ENCODE data around the gene DNAJC1. TPM values are rescaled to one million over a fixed set of nuclear protein-coding genes. Genes with fewer than 3 reads are reported as not detected.

The DNAJC1 gene
- total RNA-seq = 78.6 and 107 TPM in 2 replicates

GRCh38 chr10:22003177-22003963, at the start of gene DNAJC1:
Gene DNAJC1 (minus strand): TSS chr10:22003730. CDS start chr10:22003434, 296 bp downstream.

Other genes starting within 250 kb of the DNAJC1 start
- gene EBLN1, start 214.3 kb upstream of the DNAJC1 start, total RNA-seq = not detected in 2 replicates